LNCAP (cell line): Measurements from ENCODE around the gene SLC35F4.
A peak's percentile ranks its signal among the peaks of the same experiment; 100 is the strongest.

Source experiments
- CTCF ChIP-seq: fragments of 450-650 bp; IDR thresholded peaks from 2 replicates; pipeline ENCODE4 v1.5.1; 2017; ENCODE audit warnings: mild to moderate bottlenecking

The SLC35F4 gene

GRCh38 chr14:57865403-57866198 is at the start of gene SLC35F4:
Gene SLC35F4, minus strand, starts transcription at chr14:57866092.
- no peak for TF ChIP-seq CTCF

- TF ChIP-seq CTCF: no peak
These were observed 43.7 kb upstream of the SLC35F4 start for GRCh38 chr14:57909626-57910025.

GRCh38 chr14:57903954-57904353 is 38.1 kb upstream of the SLC35F4 start:
- no peak for TF ChIP-seq CTCF

- no peak for TF ChIP-seq CTCF
These were observed 33.1 kb upstream of the SLC35F4 start for GRCh38 chr14:57898837-57899572.

GRCh38 chr14:57897144-57897748 is 31.4 kb upstream of the SLC35F4 start:
- TF ChIP-seq CTCF: no peak

GRCh38 chr14:57889245-57889644 is 23.4 kb upstream of the SLC35F4 start:
- TF ChIP-seq CTCF: no peak

GRCh38 chr14:57884175-57884574 is 18.3 kb upstream of the SLC35F4 start:
- peak; percentile 53 for TF ChIP-seq CTCF
